Gastrocnemius medialis (tissue), 4 donors: ENCODE measurements around the gene SLC35C1. TPM values are rescaled to one million over a fixed set of nuclear protein-coding genes. Genes with fewer than 3 reads are reported as not detected.
"Not testable (repeated sequence)": the region's sequence is repeated elsewhere in the genome, so short reads cannot be mapped to it uniquely, and the experiment has no call there.

ENCODE experiments used
- ATAC-seq, 2 donors: fragments of 150-250 bp; one replicate each; pipeline ENCODE4 v1.9.1; 2016
- DNase-seq, 2 donors: peaks; one replicate each; pipeline ENCODE4 v3.0.0-alpha.2; 2019
- H3K27ac ChIP-seq, 4 donors: fragments of 200-600 bp; sonication (generic); 1 replicate in 1 of 4; 2 replicates in 3 of 4; pipeline ENCODE4 v1.5.1; 2016 to 2018; ENCODE audit warnings: mild to moderate bottlenecking in 2 of 4, moderate library complexity in 1 of 4
- H3K27me3 ChIP-seq, 3 donors: fragments of 200-600 bp; sonication (generic) in 2 of 3; 1 replicate in 1 of 3; 2 replicates in 2 of 3; pipeline versions ENCODE4 v1.5.1 to v1.6.0; 2016 to 2019; ENCODE audit warnings: mild to moderate bottlenecking in 1 of 3, moderate library complexity in 1 of 3
- H3K36me3 ChIP-seq, 2 donors: fragments of 200-600 bp; sonication (generic) in 1 of 2; one replicate each; pipeline ENCODE4 v1.5.1; 2017 to 2018
- H3K4me1 ChIP-seq, 2 donors: fragments of 200-600 bp; sonication (generic) in 1 of 2; one replicate each; pipeline ENCODE4 v1.5.1; 2016 to 2017; ENCODE audit warnings: mild to moderate bottlenecking in 2 of 2
- H3K4me3 ChIP-seq, 4 donors: fragments of 200-600 bp; sonication (generic) in 3 of 4; 1 replicate in 1 of 4; 2 replicates in 3 of 4; pipeline ENCODE4 v1.5.1; 2016 to 2019; ENCODE audit warnings: mild to moderate bottlenecking in 2 of 4
- H3K9me3 ChIP-seq, 3 donors: fragments of 200-600 bp; sonication (generic) in 2 of 3; 1 replicate in 1 of 3; 2 replicates in 2 of 3; pipeline ENCODE4 v1.5.1; 2016 to 2019
- POLR2A ChIP-seq, 2 donors: fragments of 450-650 bp; IDR thresholded peaks; one replicate each; pipeline ENCODE4 v1.6.1; 2017; ENCODE audit warnings: antibody characterized with exemption in 2 of 2, mild to moderate bottlenecking in 2 of 2, moderate library complexity in 2 of 2
- in situ Hi-C, 4 donors: fragments of 200-750 bp; cut with MboI; loops; one replicate each; pipeline versions ENCODE4 v1.15.0 to v1.8.0; 2017; ENCODE audit warnings: low sequenced_read_pairs in 4 of 4
- intact Hi-C: fragments of 100-400 bp; cut with DNase I; formaldehyde crosslinking; loops from one replicate; pipeline ENCODE4 v1.15.1; 2023; ENCODE audit warnings: low total_unique reads
- total RNA-seq, 4 donors: library from RNA; depleted of rRNA; stranded (reverse); fragments of >200 nt; gene quantifications; one replicate each; pipeline versions ENCODE4 v1.1.0 to v1.2.3, GENCODE V29; 2016
- TF ChIP-seq, protein P1 (sequence below), 5 experiments: fragments of 450-650 bp in 3 of 5; fragments of 200-600 bp in 2 of 5; sonication (generic) in 2 of 5; IDR thresholded peaks in 4 of 5; conservative IDR thresholded peaks in 1 of 5; 1 replicate in 4 of 5; 2 replicates in 1 of 5; pipeline ENCODE4 v1.5.1; 2016 to 2019; ENCODE audit warnings: antibody characterized with exemption in 5 of 5, mild to moderate bottlenecking in 3 of 5, moderate library complexity in 3 of 5

Gene SLC35C1
- total RNA-seq, 4 donors from 2014 or later = 4.8 to 11.7 (median 7.8) TPM

DNA sequence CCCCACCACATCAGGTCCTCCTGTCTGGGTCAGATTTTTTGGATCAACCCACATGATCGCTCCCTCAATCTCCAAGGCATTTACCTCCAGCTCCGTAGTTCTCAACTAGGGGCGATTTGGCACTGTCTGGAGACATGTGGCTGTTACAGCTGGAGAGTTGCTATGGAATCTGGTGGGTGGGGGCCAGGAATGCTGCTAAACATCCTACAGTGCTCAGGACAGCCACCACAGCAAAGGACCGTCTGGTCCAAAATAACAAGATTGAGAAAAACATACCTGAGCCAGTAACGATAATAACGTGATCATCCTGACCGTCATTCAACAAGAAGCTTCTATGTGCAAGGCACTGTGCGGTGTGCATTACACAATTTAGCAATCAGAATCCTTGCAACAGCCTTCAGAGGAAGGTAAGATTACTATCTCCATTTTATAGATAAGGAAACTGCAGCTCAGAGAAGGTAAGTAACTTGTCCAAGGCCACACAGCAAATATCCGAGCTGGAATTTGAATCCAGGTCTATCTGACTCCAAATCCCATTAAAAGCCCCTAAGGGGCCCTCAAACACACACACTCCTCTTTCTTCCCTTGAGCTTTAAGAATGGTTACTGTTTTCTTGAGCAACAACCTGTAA, 28.0 kb downstream of the SLC35C1 start:
- Histone ChIP-seq H3K4me1 (peaks cover 11 to 15% of the 10 kb centered on the region in 2 donors), H3K9me3 (no peaks in the 10 kb centered on the region), H3K27ac (no peak overlapping the region), H3K27me3 (no peaks in the 10 kb centered on the region), H3K4me3 (no peak overlapping the region), H3K36me3 (no peaks in the 10 kb centered on the region)
- no peak for DNase-seq
- in situ Hi-C loops = no loop called here
- TF ChIP-seq, protein P1, sequence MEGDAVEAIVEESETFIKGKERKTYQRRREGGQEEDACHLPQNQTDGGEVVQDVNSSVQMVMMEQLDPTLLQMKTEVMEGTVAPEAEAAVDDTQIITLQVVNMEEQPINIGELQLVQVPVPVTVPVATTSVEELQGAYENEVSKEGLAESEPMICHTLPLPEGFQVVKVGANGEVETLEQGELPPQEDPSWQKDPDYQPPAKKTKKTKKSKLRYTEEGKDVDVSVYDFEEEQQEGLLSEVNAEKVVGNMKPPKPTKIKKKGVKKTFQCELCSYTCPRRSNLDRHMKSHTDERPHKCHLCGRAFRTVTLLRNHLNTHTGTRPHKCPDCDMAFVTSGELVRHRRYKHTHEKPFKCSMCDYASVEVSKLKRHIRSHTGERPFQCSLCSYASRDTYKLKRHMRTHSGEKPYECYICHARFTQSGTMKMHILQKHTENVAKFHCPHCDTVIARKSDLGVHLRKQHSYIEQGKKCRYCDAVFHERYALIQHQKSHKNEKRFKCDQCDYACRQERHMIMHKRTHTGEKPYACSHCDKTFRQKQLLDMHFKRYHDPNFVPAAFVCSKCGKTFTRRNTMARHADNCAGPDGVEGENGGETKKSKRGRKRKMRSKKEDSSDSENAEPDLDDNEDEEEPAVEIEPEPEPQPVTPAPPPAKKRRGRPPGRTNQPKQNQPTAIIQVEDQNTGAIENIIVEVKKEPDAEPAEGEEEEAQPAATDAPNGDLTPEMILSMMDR (IDR thresholded peaks at IDR 0.05 in 4 of 5, conservative IDR thresholded peaks at IDR 0.05 in 1 of 5) = no peak
- no peak for TF ChIP-seq POLR2A (IDR thresholded peaks at IDR 0.05)
- intact Hi-C loops = no loop called here
- ATAC-seq = no peak

DNA sequence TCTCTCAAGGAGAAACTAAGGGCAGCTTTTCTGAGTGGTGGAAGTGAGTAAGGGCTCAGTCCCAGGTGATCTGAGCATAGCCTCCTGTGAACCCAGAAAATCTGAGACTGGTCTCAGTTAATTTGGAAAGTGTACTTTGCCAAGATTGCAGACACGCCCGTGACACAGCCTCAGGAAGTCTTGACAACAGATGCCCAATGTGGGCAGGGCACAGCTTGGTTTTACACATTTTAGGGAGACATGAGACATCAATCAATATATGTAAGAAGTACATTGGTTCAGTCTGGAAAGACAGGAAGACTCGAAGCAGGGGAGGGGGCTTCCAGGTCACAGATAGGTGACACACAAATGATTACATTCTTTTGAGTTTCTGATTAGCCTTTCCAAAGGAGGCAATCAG, 28.8 kb downstream of the SLC35C1 start:
- Histone ChIP-seq H3K27ac (no peak overlapping the region), H3K36me3 (no peaks in the 10 kb centered on the region), H3K9me3 (no peaks in the 10 kb centered on the region), H3K27me3 (no peaks in the 10 kb centered on the region), H3K4me3 (no peak overlapping the region), H3K4me1 (peaks cover 11 to 15% of the 10 kb centered on the region in 2 donors)
- intact Hi-C loops = no loop called here
- TF ChIP-seq POLR2A (IDR thresholded peaks at IDR 0.05) = no peak
- TF ChIP-seq, protein P1 (IDR thresholded peaks at IDR 0.05 in 4 of 5, conservative IDR thresholded peaks at IDR 0.05 in 1 of 5) = no peak
- in situ Hi-C loops = no loop called here
- ATAC-seq (no peak), DNase-seq (no peak)

DNA sequence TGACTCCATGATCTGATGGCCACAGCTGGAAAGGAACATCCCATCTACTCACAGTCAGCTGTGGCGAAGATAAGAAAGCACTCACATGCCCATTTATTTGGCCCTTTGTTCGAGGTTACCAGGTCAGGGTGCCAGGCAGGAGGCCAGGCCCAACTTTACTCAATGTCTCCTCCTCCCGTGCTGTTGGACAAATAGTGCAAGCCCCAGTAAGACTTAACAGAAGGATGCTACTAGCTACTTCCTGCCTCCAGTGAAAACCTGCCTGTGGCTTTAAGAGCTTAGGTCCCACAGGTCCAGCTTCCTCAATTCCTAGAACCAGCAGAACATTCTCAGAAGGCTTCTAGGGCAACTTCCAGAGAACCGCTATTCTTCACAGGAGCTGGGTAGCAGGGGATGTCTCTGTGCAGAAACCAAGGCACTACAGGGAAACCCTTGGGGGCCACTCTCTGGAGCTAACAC, 29.4 kb downstream of the SLC35C1 start:
- DNase-seq = no peak
- in situ Hi-C loops = no loop called here

DNA sequence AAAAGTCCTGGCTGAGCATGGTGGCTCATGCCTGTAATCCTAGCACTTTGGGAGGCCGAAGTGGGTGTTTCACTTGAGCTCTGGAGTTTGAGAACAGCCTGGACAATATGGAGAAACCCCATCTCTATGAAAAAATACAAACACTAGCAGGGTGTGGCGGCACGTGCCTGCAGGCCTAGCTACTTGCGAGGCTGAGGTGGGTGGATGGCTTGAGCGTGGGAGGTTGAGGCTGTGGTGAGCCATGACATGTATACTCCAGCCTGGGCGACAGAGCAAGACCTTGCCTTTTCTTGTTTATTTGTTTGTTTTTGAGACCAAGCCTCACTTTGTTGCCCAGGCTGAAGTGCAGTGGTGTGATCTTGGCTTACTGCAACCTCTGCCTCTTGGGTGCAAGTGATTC, 34.3 kb downstream of the SLC35C1 start:
- ATAC-seq (no peak), DNase-seq (no peak)
- no peak for TF ChIP-seq POLR2A (IDR thresholded peaks at IDR 0.05)
- TF ChIP-seq, protein P1 (IDR thresholded peaks at IDR 0.05 in 4 of 5, conservative IDR thresholded peaks at IDR 0.05 in 1 of 5) = no peak
- in situ Hi-C loops (no loop called here), intact Hi-C loops (no loop called here)
- no peaks in the 10 kb centered on the region for H3K36me3 ChIP-seq
- no peak overlapping the region for H3K27ac ChIP-seq
- no peak overlapping the region for H3K4me3 ChIP-seq
- peaks cover 5 to 6% of the 10 kb centered on the region in 2 donors for H3K4me1 ChIP-seq
- H3K27me3 ChIP-seq = no peaks in the 10 kb centered on the region
- H3K9me3 ChIP-seq = no peaks in the 10 kb centered on the region

More for the DNA sequence above, 29.4 kb downstream of the SLC35C1 start:
- Histone ChIP-seq H3K9me3 (no peaks in the 10 kb centered on the region), H3K36me3 (no peaks in the 10 kb centered on the region), H3K4me3 (no peak overlapping the region), H3K27ac (no peak overlapping the region), H3K27me3 (no peaks in the 10 kb centered on the region), H3K4me1 (peaks cover 11 to 15% of the 10 kb centered on the region in 2 donors)
- TF ChIP-seq, protein P1 (IDR thresholded peaks at IDR 0.05 in 4 of 5, conservative IDR thresholded peaks at IDR 0.05 in 1 of 5) = no peak
- no peak for TF ChIP-seq POLR2A (IDR thresholded peaks at IDR 0.05)
- ATAC-seq = no peak
- intact Hi-C loops = no loop called here

DNA sequence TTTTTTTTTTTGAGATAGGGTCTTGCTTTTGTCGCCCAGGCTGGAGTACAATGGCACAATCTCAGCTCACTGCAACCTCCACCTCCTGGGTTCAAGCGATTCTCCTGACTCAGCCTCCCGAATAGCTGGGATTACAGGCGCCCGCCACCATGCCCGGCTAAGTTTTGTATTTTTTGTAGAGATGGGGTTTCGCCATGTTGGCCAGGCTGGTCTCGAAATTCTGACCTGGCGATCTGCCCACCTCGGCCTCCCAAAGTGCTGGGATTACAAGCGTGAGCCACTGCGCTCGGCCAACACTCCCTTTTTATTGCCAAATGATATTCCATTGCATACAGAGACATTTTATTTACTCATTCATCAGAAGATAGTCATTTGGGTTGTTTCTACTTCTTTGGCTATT, 35.3 kb downstream of the SLC35C1 start:
- DNase-seq = not testable (repeated sequence)
- in situ Hi-C loops = loop anchor here in 1 of 4 donors (10.0 kb wide), 1 partner anchor 75 kb away; the partner anchor contains the start of gene PEX16

More for the DNA sequence above, 35.3 kb downstream of the SLC35C1 start:
- not testable (repeated sequence) for ATAC-seq, H3K4me1 ChIP-seq, H3K4me3 ChIP-seq, H3K27me3 ChIP-seq, H3K9me3 ChIP-seq, H3K27ac ChIP-seq, H3K36me3 ChIP-seq
- intact Hi-C loops = loop anchor here (5.0 to 10.0 kb wide), 2 partner anchors 165 to 1278 kb away; no protein-coding TSS in a partner anchor
